NCI-H2081 treated with DMSO at 0.1 percent for 48 hours (cell line): ENCODE measurements around the gene C19orf47.

Source experiments
- DNase-seq: peaks from one replicate; lab custom pipeline; 2025; lab: John Stamatoyannopoulos, UW

The C19orf47 gene, protein sequence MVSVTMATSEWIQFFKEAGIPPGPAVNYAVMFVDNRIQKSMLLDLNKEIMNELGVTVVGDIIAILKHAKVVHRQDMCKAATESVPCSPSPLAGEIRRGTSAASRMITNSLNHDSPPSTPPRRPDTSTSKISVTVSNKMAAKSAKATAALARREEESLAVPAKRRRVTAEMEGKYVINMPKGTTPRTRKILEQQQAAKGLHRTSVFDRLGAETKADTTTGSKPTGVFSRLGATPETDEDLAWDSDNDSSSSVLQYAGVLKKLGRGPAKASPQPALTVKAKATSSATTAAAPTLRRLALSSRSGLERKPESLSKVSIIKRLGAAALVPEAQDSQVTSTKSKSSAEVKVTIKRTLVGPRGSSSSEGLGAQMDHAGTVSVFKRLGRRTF

DNA sequence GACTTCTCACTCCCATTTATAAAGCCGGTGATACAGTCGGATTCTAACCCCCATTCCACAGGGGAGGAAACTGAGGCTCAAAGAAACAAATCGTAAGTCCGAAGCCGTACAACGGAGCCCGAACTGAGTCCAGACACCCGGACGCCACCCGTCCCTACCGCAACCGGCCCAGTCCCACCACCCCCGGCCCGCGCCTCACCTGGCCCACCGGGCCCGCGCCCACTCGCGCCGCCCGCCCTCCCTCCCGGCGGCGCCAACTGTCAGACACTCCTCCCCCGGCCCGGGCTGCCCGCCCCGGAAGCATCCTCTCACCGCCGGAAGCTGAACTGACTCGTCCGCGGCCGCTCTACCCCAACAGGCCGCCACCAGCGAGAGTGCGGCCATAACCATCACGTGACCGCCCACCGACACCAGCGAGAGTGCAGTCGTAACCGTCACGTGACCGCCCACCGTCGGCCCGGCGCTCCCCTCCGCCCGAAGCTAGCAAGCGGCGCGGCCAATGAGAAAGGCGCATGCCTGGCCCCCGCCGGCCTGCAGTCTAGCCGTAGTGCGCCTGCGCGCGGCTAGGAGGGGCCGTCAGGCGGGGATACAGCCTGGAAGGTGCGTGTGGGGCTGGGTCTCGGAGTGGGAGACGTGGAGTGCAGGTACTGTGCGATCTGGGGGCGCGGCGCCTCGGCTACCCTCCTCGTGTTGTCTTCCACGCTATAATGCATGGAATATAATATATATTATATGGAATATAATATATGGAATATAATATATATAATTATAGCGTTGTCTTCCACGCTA lies at the start of gene C19orf47, which contains the start of gene PLD3:
Gene C19orf47 (minus strand): TSS at position 273 of the 789 bp plus-strand sequence. CDS start 6,540 bp downstream, outside the sequence.
Gene PLD3 (plus strand): TSS at position 571 of the 789 bp plus-strand sequence. CDS start 17,789 bp downstream, outside the sequence.
- DNase-seq: peak; percentile 90

DNA sequence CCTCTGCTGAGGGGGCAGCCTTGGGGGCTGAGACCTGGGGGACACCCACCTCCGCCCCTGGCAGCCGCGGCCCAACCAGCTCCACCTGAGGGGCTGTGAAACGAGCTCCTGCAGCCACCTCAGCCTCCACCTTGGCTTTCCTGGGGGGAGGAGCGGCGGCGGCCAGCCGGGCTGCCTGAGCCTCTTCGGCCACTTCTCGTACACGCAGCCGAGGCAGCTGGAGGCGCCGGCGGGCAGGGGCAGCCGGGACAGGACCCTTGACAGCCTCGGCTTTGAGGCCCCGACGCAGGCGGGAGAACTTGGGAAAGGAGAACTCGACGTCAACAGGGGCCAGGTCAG lies 49.3 kb upstream of the C19orf47 start:
- DNase-seq: no peak

- no peak for DNase-seq
These were observed 48.8 kb upstream of the C19orf47 start for GRCh38 chr19:40396886-40397567.

DNA sequence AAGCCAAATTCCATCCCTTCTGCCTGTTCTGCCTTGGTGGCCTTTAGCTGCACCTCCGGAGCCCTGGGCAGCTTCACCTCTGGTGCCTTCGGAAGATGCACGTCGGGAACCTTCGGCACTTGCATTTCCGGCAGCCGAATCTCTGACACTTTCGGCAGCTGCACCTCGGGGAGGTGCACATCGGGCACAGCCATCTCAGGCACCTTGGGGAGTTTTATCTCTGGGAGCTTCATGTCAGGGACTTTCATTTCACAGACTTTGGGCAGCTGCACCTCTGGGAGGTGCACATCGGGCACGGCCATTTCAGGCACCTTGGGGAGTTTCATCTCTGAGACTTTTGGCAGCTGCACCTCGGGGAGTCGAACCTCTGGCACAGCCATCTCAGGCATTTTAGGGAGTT lies 47.8 kb upstream of the C19orf47 start:
- DNase-seq: no peak

DNA sequence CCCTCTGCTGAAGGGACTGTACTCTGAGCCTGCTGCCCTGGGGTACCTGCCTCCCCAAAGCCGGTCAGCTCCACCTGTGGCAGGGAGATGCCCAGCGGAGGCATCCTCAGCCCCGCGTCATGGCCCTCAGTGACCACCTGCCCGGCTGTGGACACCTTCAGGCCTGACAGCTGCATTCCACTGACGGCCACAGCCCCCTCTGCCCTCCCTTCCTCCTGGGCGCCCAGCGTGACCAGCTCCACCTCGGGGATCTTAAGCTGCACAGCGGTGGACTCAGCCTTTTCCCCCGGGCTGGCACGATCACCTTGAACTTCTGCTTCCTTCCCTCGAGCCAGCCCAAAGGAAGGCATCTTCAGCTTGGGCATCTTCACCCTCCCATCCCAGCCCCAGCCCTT lies 46.6 kb upstream of the C19orf47 start:
- no peak for DNase-seq

DNA sequence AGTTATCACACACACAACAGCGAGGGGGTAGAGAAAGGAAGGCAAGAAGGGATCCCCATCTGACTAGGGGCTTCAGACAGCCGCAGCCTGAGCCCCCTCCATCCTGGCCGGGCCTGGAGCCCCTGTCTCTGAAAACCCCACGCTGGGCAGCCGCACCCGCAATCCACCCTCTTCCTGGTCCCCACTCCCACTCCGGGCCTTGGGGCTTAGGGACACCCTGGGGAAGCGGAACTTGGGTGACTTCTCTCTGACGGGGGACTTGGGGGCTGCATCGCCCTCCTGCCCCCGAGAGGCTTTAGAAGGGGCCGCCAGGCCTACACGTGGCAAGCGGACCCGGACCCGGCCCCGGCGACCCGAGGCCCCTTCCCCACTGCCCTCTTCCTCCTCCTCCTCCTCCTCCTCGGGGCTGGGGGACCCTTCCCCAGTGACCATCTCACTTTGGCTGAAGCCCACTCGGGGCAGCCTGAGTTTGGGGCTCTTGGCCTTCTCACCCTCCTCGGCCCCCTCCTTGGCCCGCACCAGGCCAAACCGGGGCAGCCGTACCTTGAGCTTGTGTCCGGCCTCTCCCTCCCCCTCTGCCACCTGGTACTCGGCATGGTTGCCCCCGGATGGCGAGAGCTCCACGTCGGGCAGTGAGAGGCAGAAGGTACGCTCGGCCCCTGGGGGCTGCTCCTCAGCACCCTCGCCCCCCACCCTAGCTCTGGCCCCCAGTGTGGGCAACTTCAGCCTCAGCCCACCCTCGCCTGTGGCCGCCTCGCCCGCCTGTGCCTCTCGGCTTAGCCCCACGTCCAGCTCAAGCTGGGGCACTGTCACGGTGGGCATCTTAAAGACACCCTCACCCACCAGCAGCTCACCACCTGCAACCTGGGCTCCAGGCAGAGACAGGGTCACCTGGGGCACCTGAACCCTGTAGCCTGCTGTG lies 46.0 kb upstream of the C19orf47 start:
- no peak for DNase-seq

DNA sequence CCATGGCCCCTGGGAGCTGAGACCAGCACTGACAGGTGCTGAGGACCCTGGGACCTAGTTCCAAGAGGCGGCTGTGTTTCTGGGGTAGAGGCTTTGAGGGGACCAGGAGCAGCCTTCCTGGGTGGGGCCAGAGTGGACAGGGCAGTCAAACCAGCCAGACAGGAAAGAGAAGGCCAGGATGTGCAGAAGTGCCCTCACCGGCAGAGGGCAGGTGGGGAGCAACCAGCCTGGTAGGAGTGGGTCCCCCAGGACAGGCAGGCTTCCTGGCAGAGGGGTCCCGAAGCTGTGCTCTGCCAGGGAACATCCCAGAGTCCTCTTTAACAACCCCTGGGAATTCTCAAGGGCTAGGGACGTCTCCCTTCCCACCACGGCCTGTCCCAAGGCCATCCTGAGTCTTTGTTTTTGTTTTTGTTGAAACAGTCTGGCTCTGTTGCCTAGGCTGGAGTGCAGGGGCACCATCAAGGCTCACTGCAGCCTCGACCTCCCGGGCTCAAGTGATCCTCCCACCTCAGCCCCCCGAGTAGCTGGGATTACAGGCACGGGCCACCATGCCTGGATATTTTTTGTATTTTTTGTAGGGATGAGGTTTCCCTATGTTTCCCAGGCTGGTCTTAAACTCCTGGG lies 44.8 kb upstream of the C19orf47 start:
- DNase-seq: no peak

GRCh38 chr19:40392123-40392522 lies 43.9 kb upstream of the C19orf47 start:
- DNase-seq: no peak

GRCh38 chr19:40390084-40390742 lies 42.0 kb upstream of the C19orf47 start, which contains the start of gene HIPK4:
TSS of gene HIPK4 (minus strand) at chr19:40390181. CDS start at chr19:40389902, 279 bp downstream.
- DNase-seq: no peak

DNA sequence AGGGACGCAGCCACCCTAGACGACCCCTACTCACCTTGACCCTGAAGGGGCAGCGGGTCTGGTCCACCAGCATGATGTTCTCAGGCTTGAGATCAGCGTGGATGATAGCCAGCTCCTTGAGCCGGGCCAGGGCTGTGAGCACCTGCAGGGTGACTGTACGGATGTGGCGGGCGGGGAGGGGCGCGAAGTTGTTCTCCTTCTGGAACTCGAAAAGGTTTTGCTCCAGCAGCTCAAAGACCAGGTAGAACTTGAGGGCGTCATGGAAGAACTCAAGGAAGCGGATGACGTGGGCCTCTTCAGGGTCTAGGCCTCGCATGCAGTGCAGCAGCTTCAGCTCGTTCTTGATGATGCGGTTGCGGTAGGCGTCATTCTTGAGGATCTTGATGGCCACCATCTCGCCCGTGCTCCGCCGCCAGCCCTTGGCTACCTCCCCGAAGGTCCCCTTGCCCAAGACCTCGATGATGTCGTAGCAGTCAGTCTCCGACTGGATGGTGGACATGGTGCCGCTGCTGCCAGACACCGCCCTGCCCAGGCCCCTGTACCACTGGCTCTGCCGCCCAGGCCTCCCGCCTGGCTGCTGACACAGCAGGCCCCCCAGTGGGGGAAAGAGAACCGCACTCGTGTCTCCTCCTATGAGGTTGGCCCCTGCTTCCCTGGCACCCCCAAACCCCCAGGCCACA lies 41.3 kb upstream of the C19orf47 start:
- DNase-seq: no peak

DNA sequence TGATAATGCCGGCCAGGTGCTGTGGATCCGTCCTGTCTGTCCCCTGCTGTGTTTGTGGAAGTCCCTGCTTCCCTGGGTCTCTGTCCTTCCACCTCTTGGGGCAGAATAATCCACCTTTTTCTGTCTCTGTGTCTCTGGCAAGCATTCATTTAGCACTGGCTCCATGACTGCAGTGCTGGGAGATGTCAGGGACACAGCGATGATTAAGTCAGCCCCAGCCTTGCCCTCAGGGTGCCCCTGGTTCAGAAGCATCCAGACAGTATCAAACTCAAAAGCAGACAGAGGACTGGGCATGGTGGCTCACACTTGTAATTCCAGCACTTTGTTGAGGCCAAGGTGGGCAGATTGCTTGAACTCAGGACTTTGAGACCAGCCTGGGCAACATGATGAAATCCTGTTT lies 40.3 kb upstream of the C19orf47 start:
- DNase-seq: no peak

GRCh38 chr19:40387155-40387554 lies 39.0 kb upstream of the C19orf47 start:
- no peak for DNase-seq

DNA sequence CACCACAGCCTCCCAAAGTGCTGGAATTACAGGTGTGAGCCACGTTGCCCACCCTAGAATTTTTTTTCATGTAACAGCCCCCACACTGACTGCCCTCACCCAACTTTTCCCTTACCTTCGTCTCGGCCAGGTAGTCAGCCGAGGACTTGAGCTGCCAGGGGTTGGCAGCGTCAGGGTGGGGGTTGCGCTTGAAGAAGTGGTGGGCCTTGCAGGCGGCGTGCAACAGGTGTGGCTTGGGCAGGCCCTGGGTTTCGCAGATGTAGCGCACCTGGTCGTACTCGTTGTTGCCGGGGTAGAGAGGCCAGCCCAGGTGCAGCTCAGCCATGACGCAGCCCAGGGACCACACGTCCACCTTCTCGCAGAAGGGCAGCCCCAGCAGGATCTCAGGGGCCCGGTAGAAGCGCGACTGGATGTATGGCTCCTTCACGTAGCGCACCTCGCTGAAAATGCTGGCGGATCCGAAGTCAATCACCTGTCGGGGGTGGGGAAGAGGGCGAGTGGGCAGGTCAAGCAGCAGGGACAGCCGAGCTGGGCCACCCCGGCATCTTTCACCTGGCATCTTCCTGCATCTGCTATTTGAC lies 35.6 kb upstream of the C19orf47 start:
- no peak for DNase-seq

DNA sequence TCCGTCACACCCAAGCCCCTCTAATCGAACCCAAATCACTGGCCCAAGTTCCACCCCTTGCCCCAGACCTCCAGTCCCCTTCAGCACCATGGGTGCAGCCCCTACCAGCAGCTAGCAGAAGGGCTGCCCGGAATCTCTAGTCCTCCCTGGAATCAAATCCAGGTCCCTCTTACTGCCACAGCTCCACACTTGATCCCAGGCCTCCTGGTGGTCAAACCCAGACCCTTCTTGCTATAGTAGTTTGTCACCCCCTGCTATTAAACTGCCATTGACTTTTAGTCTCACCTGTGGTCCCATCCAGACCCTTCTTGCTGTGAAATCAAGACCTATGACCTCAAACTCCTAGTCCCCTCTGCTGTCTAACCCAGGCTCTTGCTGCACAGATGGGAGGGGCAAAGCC lies 33.1 kb upstream of the C19orf47 start:
- no peak for DNase-seq

GRCh38 chr19:40380199-40381037 lies 32.2 kb upstream of the C19orf47 start:
- no peak for DNase-seq

DNA sequence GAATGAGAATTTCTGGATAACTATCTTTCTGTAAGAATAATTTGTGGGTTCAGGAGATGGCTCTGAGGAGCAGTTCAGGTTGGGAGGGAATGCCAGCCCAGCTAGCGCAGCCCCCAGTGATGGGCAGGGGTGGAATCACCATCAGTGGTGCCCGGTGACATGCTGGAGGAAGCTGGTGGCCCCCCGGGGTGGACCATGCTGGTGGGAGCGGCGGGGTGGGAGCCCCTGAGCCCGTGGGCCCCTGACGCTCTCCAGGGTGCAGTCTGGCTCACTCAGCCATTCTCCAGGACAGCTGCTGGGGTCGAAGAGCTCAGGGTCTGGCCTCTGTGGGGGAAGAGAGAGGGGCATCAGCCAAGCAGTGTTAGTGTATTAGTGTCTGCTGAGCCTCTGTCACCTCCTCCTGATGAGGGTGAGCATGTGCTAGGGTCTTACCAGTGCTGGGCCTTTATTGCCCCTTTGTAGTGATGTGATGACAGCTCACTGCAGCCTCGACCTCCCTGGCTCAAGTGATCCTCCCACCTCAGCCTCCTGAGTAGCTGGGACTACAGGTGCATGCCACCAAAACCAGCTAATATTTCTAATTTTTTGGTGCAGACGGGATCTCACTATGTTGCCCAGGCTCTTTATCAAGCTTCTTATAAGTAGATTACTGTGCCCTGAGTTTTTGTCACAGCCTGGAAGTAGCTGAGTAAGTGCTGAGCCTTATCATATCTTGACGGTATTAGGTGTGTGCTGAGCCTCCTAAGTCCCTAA lies 31.4 kb upstream of the C19orf47 start:
- no peak for DNase-seq

DNA sequence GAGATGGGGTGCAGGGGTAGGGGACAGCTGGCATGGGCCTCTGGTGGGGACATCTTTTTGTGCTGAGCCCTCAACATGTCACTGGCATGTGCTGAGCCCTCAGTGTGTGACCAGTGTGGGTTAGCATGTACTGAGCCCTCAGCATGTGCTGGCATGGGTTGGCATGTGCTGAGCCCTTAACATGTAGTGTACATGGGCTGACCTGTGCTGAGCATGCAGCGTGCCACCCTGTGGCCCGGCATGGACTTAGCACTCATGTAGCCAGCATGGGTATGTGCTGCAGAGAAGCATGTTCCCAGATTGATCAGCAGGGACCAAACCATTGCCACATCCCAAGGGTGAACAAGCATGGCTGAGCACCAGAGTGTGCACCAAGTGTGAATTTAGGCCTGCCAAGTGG lies 30.3 kb upstream of the C19orf47 start:
- no peak for DNase-seq

GRCh38 chr19:40377876-40378385 lies 29.7 kb upstream of the C19orf47 start:
- DNase-seq: no peak
